SK-N-MC (cell line): Measurements from ENCODE around the gene ARL6IP4.

Source experiments
- EZH2 ChIP-seq: fragments of 200-600 bp; sonication (generic); IDR thresholded peaks from one replicate; pipeline ENCODE4 v1.6.1; 2017; ENCODE audit warnings: antibody characterized with exemption
- POLR2AphosphoS5 ChIP-seq: IDR thresholded peaks from 2 replicates; pipeline ENCODE4 v1.6.1; 2012; ENCODE audit warnings: mild to moderate bottlenecking, low read depth, low read length, borderline replicate concordance

DNA sequence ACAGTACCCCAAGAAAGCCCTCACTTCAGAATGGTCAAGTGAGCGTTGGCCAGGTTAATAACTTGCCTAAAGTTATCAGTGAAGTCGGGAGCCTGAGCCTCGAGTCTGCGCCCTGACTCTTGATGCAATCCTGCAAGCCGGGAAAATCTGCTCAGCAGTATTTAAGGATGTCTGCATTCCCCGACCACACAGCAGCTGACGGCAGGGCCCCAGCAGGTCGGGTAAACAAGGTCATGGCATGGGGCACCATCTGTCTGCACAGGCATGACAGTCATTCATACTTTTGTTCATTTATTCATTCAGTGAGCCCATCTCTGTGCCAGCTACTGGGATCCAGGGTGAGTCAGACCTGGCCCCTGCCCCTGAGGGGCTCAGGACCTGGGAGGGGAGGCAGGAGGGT lies 25.3 kb upstream of the ARL6IP4 start:
- no peak for TF ChIP-seq POLR2AphosphoS5
- no peak for TF ChIP-seq EZH2
